ENCODE results near the gene ZFYVE28.

Gene ZFYVE28

GRCh38 chr4:2302387-2303119 is 115.9 kb downstream of the ZFYVE28 start:
- DNase-seq (ENCODE audit: low read depth): no peak

DNA sequence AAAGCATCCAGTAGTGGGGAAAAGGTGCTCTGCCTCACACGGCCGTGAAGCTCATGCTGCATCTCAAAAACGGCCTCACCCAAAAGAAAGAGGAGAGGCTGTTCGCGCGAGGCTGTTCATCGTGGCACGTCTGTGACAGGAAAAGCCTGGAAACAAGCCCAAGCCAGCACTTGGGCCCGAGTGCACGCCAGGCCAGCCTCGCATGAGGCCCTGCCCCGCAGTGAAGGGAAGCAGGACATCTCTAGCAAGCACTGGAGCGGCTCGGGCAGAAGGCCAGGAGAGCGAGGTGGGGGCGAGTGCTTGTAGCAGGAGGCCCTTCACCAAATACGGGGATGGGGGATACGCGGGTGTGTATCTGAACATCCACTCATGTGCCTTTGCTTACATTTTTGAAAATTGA is 116.6 kb downstream of the ZFYVE28 start:
- no peak for DNase-seq (ENCODE audit: low read depth)

GRCh38 chr4:2301225-2301642 is 117.2 kb downstream of the ZFYVE28 start:
- no peak for DNase-seq (ENCODE audit: low read depth)

DNA sequence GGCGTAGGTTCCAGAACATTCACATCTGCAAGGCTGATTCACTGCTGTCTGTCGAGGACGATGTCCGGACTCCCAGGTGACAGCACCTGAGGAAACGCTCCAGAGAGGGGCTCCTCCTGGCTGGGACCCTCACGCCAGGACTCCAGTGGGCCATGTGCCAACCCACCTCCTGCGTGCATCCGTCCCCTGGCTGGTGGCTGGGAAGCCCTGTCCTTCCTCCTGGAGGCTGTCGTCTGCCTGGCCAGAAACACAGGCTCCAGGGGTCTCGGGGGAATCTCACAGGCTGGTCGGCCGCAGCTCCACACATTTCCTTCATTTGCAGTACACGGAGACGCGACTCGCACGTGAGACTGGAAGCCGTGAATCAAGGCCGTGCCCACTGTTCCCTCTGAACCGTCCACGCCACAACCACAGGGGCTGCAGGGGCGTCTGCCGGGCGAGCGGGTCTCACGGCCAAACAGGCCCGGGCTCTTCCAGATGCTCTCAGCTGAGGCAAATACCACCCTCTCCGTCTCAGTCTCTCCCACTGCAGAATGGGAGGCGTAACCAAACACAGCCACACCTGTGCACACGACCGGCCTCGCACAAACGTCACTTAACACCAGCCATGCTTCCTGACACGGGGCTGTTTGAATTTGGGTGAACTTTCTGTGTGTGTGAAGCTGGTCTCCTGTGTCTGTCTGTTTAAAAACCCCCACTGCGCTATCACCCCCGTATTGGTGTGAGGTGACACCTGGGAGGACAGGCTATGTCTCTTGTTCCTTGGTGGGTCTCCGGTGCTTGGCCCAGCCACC is 117.8 kb downstream of the ZFYVE28 start:
- no peak for DNase-seq (ENCODE audit: low read depth)

DNA sequence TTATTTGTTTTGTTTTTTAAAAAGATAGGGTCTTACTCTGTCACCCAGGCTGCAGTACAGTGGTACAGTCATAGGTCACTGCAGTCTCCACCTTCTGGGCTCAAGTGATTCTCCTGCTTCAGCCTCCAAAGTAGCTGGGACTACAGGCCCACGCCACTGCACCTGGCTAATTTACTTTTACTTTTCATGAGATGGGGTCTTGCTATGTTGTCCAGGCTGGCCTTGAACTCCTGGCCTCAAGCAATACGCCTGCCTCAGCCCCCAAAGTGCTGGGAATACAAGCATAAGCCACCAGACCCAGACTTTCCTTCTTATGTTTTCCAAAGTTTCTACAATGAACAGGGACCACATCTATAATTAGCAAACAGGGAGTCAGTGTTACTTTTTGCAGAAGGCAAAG is 118.7 kb downstream of the ZFYVE28 start:
- DNase-seq (ENCODE audit: low read depth): no peak

GRCh38 chr4:2298532-2298991 is 119.9 kb downstream of the ZFYVE28 start:
- no peak for DNase-seq (ENCODE audit: low read depth)

DNA sequence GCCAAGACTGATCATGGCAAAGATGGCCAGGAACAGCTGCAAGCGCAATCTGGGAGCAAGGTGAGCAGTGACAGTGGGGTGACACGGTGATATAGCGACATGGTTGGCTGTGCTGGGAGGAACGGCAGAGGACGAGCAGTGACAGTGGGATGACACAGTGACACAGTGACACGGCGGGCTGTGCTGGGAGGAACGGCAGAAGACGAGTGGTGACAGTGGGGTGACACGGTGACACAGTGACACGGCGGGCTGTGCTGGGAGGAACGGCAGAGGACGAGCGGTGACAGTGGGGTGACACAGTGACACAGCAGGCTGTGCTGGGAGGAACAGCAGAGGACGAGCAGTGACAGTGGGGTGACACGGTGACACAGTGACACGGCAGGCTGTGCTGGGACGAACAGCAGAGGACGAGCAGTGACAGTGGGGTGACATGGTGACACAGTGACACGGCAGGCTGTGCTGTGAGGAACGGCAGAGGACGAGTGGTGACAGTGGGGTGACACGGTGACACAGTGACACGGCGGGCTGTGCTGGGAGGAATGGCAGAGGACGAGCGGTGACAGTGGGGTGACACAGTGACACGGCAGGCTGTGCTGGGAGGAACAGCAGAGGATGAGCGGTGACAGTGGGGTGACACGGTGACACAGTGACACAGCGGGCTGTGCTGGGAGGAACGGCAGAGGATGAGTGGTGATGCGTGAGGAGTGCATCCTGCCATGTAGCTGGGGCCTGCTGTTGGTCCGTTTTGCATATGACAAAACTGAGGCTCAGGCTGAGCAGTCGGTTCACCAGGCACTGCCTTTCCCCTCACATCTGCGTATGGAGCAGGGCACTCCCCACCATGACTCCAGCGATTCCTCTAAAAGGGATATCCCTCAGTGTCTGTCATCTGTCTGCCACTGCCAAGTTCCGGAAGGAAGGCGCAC is 120.6 kb downstream of the ZFYVE28 start:
- no peak for DNase-seq (ENCODE audit: low read depth)

DNA sequence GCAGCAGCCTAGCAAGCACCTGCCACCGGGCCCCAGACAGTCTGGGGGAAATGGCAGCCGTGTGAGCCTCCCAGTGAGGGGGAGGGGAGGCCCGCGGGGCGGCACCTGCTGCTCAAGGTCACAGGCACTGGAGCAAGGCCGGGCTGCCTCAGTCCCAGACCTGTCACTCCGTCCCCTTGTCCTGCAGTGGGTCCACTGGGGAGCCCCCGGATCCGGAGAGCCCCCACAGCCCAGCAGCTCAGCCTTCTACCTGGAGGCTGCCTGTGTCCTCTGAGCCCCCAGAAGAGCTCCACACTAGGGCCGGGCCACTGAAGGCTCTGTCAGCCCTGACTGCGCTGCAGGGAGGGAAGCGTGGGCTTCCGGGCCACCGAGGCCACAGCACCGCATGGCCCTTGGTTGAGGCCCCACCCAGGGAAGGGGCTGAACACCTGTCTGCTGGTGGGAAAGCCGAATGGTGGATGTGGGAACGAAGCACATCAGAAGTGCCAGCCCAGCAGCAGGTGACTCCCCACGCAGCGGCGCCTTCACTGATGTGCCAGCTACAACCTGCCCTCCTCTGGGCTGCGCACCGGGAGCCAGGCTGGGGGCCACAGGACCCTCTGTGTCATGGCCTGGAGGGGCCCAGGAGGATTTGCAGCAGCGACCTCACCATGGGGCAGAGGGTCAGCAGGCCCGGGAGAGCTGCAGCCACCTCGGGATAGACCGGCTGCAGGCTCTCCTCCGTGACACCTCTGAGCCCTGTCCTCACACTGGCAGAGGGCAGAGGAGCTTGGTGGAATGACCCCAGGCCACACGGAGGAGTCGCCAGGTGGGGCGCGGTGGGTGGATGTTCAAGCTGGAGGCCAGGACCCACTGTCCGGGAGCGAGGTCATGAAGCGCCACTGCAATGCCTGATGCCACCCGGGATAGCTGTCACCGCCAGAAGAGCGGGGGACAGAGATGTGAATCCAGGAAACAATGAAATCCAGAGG is 121.5 kb downstream of the ZFYVE28 start:
- DNase-seq (ENCODE audit: low read depth): no peak

GRCh38 chr4:2295900-2296442 is 122.5 kb downstream of the ZFYVE28 start:
- no peak for DNase-seq (ENCODE audit: low read depth)

GRCh38 chr4:2295500-2295899 is 122.9 kb downstream of the ZFYVE28 start:
- DNase-seq (ENCODE audit: low read depth): no peak

- DNase-seq (ENCODE audit: low read depth): no peak
These were observed 125.8 kb downstream of the ZFYVE28 start for GRCh38 chr4:2292646-2293108.

GRCh38 chr4:2291705-2292645 is 126.5 kb downstream of the ZFYVE28 start:
- DNase-seq (ENCODE audit: low read depth): no peak

- peak; percentile 10 for DNase-seq (ENCODE audit: low read depth)
These were observed 127.3 kb downstream of the ZFYVE28 start for GRCh38 chr4:2290974-2291704.

GRCh38 chr4:2290488-2290887 is 128.0 kb downstream of the ZFYVE28 start:
- no peak for DNase-seq (ENCODE audit: low read depth)

- no peak for DNase-seq (ENCODE audit: low read depth)
These were observed 128.5 kb downstream of the ZFYVE28 start for GRCh38 chr4:2289955-2290333.

DNA sequence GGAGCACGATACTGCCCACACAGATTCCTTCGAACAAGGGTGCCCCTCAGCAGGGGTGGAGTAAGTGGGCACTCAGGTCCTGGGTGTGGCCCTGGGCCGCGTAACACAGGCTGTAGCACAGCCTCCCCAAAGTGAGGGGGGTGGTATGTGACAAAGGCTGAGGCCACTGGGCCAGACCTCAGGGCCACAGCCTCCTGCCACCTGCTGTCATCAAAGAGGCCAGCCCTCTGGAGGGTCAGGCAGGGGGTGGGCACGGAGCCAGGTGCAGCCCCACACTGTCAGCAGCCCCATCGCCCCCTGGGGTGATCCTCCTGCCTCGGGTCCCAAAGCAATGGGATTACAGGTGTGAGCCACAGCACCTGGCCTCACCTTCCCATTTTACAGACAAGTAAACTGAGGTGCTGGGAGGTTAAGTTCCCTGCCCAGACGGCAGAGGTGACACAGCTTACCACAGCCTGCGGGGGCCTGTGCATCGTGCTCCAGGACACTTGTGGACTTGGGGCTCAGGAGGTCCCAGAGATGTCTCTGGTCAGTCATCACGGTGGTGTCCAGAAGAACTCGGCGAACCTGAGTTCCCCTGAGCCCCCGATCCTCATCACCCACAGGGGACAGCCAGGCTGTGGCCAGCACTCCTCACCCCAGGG is 129.0 kb downstream of the ZFYVE28 start:
- DNase-seq (ENCODE audit: low read depth): no peak

DNA sequence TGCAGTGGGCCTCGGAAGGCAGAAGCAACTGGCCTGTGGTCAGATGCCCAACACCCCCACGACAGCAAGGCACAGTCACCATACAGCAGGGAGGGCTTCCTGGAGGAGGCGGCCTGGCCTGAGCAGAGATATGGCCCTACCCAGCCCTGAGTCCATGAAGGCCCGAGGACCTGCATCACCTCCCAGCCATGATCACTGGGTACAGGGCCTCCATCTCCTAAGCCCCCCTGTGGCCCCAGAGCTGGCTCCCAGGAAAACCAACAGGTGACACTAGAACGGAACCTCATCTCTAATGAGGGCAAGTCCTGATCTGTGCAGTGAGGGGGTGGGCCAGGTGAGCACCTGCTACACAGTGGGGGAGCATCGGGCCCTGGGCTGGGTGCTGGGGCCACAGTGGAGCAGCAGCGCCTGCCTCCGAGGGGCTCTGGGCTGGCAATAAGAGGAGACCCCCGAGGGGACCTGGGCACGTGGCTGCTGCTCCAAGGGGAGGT is 130.3 kb downstream of the ZFYVE28 start:
- DNase-seq (ENCODE audit: low read depth): no peak

- DNase-seq (ENCODE audit: low read depth): no peak
These were observed 130.9 kb downstream of the ZFYVE28 start for GRCh38 chr4:2287594-2287915.
